ENCODE data around the gene ASH1L. TPM values are rescaled to one million over a fixed set of nuclear protein-coding genes. Genes with fewer than 3 reads are reported as not detected.

The ASH1L gene
- total and polyA plus RNA-seq, 9 of the 15 experiments (the other 6 are each of a cell fraction or from before 2014, with no cell fraction given) = 2.0 to 23.3 (median 14.6) TPM

DNA sequence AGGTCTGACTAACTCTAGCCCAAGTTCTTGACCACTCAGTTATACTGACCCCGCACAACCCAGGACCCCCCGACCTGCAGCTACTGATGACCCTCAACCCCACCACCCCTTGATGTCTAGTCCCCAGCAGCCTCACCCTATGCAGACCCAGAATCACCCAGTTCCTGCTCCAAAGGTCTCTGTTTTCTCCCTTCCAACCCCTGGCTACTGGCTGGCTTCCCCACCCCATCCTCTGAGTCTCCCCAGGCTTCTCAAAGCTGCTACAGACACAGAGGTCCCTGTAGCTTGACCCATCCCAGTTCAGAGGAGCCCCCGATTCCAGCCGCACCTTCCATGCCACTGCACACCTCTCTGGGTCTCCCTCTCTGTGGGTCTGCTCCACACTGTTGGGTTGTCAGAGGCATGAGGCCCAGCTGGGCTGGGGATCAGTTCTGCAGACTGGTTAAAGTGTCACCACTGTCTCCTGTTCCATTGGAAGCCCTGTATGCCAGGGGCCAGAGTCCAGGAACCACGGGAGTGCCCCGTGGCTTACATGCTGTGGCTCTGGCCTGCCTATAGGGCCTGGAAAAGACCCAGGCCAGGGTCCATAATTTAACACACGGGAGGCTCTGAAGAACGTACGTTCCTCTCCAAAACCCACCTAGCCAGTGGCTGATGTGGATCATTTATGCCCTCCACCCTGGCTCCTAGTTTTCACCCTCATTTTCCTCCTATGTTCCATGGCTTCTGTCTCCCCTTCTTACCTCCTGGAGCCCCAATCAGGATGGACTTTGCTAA, 261.9 kb downstream of the ASH1L start (continued):
- TF ChIP-seq, protein P1, sequence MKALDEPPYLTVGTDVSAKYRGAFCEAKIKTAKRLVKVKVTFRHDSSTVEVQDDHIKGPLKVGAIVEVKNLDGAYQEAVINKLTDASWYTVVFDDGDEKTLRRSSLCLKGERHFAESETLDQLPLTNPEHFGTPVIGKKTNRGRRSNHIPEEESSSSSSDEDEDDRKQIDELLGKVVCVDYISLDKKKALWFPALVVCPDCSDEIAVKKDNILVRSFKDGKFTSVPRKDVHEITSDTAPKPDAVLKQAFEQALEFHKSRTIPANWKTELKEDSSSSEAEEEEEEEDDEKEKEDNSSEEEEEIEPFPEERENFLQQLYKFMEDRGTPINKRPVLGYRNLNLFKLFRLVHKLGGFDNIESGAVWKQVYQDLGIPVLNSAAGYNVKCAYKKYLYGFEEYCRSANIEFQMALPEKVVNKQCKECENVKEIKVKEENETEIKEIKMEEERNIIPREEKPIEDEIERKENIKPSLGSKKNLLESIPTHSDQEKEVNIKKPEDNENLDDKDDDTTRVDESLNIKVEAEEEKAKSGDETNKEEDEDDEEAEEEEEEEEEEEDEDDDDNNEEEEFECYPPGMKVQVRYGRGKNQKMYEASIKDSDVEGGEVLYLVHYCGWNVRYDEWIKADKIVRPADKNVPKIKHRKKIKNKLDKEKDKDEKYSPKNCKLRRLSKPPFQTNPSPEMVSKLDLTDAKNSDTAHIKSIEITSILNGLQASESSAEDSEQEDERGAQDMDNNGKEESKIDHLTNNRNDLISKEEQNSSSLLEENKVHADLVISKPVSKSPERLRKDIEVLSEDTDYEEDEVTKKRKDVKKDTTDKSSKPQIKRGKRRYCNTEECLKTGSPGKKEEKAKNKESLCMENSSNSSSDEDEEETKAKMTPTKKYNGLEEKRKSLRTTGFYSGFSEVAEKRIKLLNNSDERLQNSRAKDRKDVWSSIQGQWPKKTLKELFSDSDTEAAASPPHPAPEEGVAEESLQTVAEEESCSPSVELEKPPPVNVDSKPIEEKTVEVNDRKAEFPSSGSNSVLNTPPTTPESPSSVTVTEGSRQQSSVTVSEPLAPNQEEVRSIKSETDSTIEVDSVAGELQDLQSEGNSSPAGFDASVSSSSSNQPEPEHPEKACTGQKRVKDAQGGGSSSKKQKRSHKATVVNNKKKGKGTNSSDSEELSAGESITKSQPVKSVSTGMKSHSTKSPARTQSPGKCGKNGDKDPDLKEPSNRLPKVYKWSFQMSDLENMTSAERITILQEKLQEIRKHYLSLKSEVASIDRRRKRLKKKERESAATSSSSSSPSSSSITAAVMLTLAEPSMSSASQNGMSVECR (CRISPR knock-in tag; IDR thresholded peaks at IDR 0.05) = 0 out of 2 replicates have a peak, but pooled peaks have one; percentile 27
- TF ChIP-seq RBM25 (IDR thresholded peaks at IDR 0.05; ENCODE audit: low read depth, low read length, severe bottlenecking) = no peak
- TF ChIP-seq POLR3A (IDR thresholded peaks at IDR 0.05; ENCODE audit: borderline replicate concordance, extremely low read depth, insufficient read depth, insufficient read length) = no peak
- TF ChIP-seq KAT8 (IDR thresholded peaks at IDR 0.05; ENCODE audit: low read depth) = no peak
